ENCODE results near the gene GRIK5.

The GRIK5 gene

GRCh38 chr19:42095814-42096230 lies 25.8 kb upstream of the GRIK5 start:
- DNase-seq = no peak

- no peak for DNase-seq
Observed at GRCh38 chr19:42095142-42095813, 25.3 kb upstream of the GRIK5 start.

DNA sequence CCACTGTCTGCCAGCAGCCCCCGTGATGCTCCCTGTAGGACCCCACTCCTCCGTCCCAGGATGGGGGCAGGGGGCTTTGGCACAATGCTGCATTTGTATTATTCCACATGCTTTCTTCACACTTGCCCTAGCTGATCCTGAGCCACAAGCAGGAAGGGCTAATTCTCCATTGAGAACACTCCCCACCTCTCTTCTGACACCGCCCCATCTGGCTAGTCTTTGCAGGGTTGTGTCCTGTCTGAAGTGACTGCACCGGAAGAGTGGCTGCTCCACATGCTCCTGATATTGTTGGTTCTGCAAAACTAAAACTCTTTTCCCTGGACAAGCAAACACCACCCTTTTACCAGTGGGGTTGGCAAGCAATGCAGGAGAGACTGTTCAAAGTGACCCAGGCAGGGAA lies 23.9 kb upstream of the GRIK5 start:
- DNase-seq = no peak

- no peak for DNase-seq
Observed at GRCh38 chr19:42093505-42093904, 23.5 kb upstream of the GRIK5 start.

DNA sequence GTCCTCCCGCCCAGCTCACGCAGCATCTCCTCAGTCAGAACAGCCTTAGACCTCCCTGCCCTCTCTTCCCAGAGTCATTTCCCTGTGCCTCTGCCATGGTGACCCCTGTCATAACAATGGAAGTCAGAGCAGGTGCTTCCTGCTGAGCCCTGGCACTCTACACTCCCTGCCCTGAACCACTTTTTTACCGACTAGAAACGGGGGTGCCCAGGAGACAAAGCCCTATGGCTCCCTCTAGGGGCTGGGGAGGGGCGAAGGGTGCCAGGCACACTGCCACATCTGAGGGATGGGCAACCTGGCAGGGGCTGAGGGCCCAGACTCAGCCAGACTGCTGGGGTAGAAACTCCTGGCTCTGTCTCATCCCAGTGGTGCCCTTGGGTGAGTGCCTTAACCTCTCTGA lies 22.3 kb upstream of the GRIK5 start:
- no peak for DNase-seq

DNA sequence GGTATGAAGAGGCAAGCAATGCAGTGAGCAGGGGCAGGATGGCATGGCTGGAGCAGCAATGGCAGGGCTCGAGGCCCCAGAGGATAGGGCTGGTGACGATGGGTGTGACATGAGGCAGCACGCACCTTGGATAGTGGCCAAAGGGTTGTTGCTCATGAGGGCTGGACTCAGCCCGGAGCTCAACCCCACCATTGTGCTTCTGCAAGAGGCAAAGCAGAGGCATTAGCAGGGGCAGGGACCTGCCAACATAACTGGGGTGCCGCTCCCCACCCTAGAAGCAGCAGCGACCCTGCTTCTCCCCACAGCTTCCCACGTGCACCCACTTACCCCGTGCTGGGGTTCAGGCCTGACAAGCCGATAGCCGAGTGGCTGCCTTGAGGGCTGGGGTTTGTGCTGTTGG lies 21.7 kb upstream of the GRIK5 start:
- DNase-seq = peak; percentile 25

GRCh38 chr19:42091300-42091699 lies 21.3 kb upstream of the GRIK5 start:
- DNase-seq = no peak

DNA sequence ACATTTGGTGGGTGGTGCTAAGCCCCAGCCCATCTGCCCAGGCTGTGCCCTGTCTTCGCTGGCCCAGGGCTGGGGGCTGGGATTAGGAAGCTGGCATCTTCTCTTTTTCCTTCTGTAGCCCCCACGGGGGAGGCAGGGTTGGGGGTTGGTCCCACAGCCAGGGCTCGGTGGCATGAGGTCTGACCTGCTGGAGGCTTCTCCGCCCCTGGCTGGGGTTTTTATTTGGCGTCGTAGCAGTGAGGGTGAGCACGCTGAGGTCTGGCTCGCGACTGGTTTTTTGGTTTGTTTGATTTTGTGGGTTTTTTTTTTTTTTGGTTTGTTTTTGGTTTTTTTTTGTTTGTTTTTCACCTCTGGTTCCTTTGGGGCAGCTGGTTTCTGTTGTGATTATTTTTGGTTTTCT lies 20.7 kb upstream of the GRIK5 start:
- DNase-seq = no peak

DNA sequence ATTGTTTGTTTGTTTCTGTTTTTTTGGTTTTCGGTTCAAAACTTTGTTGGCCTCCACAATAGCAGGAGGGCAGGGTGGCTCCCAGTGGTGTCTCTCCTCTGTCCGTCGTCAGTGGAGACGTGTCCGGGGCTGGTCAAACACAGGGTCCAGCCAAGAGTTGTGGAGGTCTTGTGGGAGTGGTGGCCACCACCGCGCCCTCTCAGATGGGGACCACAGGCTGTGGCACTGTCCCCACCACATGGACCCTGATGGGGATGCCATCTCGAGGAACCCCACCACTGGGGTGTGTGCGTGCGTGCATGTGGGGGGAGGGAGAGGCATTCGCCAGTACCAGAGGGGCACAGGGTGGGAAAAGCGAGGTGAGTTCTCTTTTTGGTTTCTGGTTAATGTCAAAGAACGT lies 19.8 kb upstream of the GRIK5 start:
- no peak for DNase-seq

DNA sequence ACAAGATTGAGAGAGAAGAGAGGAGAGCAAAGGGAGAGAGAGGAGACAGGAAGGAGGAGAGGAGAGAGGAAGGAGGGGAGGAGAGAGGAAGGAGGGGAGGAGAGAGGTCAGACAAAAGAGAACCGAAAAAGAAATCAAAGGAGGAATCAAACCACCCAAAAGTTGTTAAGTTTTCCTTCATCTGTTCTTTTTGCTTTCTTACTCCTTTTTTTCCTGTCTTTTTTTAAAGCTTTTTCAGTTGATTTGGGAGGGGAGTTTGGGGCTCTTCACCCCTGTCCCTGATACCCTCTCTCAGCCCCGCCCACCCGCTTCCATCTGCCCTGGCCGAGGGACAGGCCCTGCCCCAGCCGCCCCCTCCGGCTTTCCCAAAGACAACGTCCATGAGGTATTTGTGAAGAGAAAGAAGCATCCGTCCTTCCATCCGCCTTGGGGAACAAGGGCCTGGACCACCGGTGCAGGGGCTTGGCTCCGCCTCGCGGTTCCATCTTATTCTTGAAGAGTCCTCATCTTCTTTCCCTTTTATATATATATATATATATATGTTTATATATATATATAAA lies 19.3 kb upstream of the GRIK5 start:
- DNase-seq = no peak

- peak; percentile 80 for DNase-seq
Observed at GRCh38 chr19:42088471-42089190, 18.6 kb upstream of the GRIK5 start.

- no peak for DNase-seq
Observed at GRCh38 chr19:42086770-42087550, 17.0 kb upstream of the GRIK5 start.

- DNase-seq = no peak
Observed at GRCh38 chr19:42086188-42086736, 16.3 kb upstream of the GRIK5 start.

DNA sequence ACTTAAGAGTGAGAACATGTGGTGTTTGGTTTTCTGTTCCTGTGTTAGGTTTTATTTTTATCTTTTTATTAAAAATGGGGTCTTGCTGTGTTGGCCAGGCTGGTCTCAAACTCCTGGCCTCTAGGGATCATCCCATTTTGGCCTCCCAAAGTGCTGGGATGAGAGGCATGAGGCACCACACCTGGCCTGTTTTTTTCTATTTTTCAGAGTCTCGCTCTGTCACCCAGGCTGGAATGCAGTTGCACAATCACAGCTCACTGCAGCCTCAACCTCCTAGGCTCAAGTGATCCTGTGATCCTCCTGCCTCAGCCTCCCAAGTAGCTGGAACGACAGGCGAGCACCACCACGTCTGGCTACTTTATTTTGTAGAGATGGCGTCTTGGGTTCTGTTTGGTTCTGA lies 13.5 kb upstream of the GRIK5 start:
- no peak for DNase-seq

DNA sequence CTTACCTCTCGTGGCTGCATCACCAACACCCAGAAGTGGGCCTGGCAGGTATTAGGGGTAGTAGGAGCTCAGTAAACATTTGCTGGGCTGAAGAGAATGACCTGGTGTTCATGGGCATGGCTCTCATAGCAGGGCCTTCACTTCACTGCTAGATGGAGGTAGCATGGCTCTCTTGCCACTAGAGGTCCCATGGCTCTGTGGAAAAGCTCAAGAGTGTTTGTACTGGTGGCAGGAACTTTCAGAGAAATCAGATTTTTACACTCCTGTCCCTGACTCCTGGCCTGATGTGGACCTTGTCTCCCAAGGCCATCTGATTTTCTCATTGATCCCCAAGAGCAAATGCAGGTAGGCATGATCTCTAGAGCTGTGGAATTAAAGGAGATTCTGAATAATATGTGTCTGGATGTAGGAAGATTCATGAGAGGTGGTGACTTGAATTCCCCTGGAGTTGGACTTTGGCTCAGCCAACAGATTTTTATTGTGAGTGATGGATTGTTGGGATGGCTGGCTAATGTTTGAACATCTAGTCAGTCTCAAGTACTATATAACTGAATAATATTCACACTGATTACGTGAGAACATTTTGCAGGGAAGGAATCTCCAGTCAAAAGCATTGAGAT lies 11.7 kb upstream of the GRIK5 start:
- DNase-seq = peak; percentile 48

DNA sequence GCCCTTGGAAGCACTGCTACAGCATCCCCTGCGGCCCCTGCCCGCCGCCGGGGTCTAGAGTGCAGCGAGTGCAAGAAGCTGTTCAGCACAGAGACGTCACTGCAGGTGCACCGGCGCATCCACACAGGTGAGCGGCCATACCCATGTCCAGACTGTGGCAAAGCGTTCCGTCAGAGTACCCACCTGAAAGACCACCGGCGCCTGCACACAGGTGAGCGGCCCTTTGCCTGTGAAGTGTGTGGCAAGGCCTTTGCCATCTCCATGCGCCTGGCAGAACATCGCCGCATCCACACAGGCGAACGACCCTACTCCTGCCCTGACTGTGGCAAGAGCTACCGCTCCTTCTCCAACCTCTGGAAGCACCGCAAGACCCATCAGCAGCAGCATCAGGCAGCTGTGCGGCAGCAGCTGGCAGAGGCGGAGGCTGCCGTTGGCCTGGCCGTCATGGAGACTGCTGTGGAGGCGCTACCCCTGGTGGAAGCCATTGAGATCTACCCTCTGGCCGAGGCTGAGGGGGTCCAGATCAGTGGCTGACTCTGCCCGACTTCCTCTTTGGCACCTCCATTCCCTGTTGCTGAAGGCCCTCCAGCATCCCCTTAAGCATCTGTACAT lies 10.9 kb upstream of the GRIK5 start:
- no peak for DNase-seq

- no peak for DNase-seq
Observed at GRCh38 chr19:42079886-42080763, 10.1 kb upstream of the GRIK5 start.

DNA sequence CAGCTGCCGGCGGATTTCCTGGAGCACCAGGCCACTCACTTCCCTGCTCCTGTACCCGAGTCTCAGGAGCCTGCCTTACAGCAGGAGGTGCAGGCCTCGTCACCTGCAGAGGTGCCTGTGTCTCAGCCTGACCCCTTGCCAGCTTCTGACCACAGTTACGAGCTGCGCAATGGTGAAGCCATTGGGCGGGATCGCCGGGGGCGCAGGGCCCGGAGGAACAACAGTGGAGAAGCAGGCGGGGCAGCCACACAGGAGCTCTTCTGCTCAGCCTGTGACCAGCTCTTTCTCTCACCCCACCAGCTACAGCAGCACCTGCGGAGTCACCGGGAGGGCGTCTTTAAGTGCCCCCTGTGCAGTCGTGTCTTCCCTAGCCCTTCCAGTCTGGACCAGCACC lies 9.3 kb upstream of the GRIK5 start:
- DNase-seq = no peak

DNA sequence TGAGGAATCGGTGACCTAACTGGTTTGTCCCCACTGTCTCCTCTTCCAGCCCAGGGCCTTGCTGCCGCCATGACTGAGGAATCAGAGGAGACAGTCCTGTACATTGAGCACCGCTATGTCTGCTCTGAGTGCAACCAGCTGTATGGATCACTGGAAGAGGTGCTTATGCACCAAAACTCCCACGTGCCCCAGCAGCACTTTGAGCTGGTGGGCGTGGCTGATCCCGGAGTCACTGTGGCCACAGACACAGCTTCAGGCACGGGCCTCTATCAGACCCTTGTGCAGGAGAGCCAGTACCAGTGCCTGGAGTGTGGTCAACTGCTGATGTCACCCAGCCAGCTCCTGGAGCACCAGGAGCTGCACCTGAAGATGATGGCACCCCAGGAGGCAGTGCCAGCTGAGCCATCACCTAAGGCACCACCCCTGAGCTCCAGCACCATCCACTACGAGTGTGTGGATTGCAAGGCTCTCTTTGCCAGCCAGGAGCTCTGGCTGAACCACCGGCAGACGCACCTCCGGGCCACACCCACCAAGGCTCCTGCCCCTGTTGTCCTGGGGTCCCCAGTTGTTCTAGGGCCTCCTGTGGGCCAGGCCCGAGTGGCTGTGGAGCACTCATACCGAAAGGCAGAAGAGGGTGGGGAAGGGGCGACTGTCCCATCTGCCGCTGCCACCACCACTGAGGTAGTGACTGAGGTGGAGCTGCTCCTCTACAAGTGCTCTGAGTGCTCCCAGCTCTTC lies 8.7 kb upstream of the GRIK5 start:
- no peak for DNase-seq

GRCh38 chr19:42078058-42078457 lies 8.1 kb upstream of the GRIK5 start:
- DNase-seq = no peak
